ENCODE measurements around the gene TEC.
"Not testable (repeated sequence)": the region's sequence is repeated elsewhere in the genome, so short reads cannot be mapped to it uniquely, and the experiment has no call there.

The TEC gene

DNA sequence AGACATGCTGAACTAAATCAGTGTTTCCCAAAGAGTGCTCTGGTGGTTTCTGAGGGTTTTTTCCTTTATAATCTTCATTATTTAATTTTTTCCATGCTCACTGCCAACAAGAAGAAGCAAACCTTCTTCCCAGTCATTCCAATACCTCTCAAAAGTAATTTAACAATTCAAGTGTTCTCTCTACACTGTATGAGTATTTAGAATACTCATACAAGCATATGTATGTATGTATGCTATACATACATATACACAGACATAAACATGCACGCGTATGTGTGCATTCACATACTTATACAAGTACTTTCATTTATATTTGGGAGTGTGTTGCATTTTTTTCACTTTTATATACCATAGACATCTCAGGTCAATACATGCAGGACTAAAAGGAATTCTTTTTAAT lies 81.2 kb downstream of the TEC start:
- Histone ChIP-seq H3K4me1 (ENCODE audit: low read depth, poor library complexity, severe bottlenecking) (no peaks in the 10 kb centered on the region), H3K36me3 (ENCODE audit: insufficient read depth) (no peaks in the 10 kb centered on the region), H3K9ac (no peak overlapping the region), H3K4me3 (IDR thresholded peaks at IDR 0.05; ENCODE audit: insufficient read depth, low read depth, low read length) (no peak overlapping the region), H2AFZ (ENCODE audit: low read depth) (no peak overlapping the region), H4K20me1 (ENCODE audit: insufficient read depth) (no peaks in the 10 kb centered on the region), H3K27me3 (ENCODE audit: insufficient read depth, low read depth) (no peaks in the 10 kb centered on the region), H3K79me2 (ENCODE audit: insufficient read depth, low read depth) (no peaks in the 10 kb centered on the region), H3K4me2 (no peak overlapping the region), H3K27ac (no peak overlapping the region)
- TF ChIP-seq, protein P1, sequence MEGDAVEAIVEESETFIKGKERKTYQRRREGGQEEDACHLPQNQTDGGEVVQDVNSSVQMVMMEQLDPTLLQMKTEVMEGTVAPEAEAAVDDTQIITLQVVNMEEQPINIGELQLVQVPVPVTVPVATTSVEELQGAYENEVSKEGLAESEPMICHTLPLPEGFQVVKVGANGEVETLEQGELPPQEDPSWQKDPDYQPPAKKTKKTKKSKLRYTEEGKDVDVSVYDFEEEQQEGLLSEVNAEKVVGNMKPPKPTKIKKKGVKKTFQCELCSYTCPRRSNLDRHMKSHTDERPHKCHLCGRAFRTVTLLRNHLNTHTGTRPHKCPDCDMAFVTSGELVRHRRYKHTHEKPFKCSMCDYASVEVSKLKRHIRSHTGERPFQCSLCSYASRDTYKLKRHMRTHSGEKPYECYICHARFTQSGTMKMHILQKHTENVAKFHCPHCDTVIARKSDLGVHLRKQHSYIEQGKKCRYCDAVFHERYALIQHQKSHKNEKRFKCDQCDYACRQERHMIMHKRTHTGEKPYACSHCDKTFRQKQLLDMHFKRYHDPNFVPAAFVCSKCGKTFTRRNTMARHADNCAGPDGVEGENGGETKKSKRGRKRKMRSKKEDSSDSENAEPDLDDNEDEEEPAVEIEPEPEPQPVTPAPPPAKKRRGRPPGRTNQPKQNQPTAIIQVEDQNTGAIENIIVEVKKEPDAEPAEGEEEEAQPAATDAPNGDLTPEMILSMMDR (conservative IDR thresholded peaks at IDR 0.05; ENCODE audit: low read depth, low read length): no peak

DNA sequence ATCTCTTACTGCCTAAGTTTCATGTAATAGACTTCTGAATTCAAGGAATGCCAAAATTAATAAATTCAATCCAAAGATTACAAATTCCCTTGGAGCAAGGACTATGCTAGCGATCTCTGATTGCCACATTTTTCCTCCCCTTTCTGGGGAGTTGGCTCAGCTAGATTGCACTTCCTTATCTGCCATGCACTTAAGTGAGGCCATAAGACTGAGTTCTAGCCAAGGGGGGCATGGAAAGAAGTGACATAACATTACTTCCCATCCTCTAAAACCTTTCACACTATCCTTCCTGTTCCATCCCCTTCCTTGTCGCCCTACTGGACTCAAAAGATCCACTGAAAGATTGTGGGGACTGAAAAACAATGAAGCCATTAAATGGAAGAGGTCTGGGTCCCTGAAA lies 81.8 kb downstream of the TEC start:
- Histone ChIP-seq H3K27me3 (ENCODE audit: insufficient read depth, low read depth) (no peaks in the 10 kb centered on the region), H2AFZ (ENCODE audit: low read depth) (no peak overlapping the region), H3K4me3 (IDR thresholded peaks at IDR 0.05; ENCODE audit: insufficient read depth, low read depth, low read length) (no peak overlapping the region), H3K27ac (no peak overlapping the region), H3K79me2 (ENCODE audit: insufficient read depth, low read depth) (no peaks in the 10 kb centered on the region), H3K9ac (no peak overlapping the region), H4K20me1 (ENCODE audit: insufficient read depth) (no peaks in the 10 kb centered on the region), H3K4me2 (no peak overlapping the region), H3K4me1 (ENCODE audit: low read depth, poor library complexity, severe bottlenecking) (no peaks in the 10 kb centered on the region), H3K36me3 (ENCODE audit: insufficient read depth) (no peaks in the 10 kb centered on the region)
- TF ChIP-seq, protein P1 (conservative IDR thresholded peaks at IDR 0.05; ENCODE audit: low read depth, low read length): no peak

DNA sequence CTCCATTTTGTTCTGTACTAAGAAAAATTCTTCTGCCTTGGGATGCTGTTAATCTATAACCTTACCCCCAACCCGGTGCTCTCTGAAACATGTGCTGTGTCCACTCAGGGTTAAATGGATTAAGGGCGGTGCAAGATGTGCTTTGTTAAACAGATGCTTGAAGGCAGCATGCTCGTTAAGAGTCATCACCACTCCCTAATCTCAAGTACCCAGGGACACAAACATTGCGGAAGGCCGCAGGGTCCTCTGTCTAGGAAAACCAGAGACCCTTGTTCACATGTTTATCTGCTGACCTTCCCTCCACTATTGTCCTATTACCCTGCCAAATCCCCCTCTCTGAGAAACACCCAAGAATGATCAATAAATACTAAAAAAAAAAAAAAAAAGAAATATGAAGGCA lies 82.6 kb downstream of the TEC start:
- H3K9ac ChIP-seq; H3K4me3 ChIP-seq (IDR thresholded peaks at IDR 0.05; ENCODE audit: insufficient read depth, low read depth, low read length); H3K4me2 ChIP-seq; H3K79me2 ChIP-seq (ENCODE audit: insufficient read depth, low read depth); H3K27ac ChIP-seq; H3K36me3 ChIP-seq (ENCODE audit: insufficient read depth); H4K20me1 ChIP-seq (ENCODE audit: insufficient read depth); H2AFZ ChIP-seq (ENCODE audit: low read depth); H3K27me3 ChIP-seq (ENCODE audit: insufficient read depth, low read depth); H3K4me1 ChIP-seq (ENCODE audit: low read depth, poor library complexity, severe bottlenecking): not testable (repeated sequence)

DNA sequence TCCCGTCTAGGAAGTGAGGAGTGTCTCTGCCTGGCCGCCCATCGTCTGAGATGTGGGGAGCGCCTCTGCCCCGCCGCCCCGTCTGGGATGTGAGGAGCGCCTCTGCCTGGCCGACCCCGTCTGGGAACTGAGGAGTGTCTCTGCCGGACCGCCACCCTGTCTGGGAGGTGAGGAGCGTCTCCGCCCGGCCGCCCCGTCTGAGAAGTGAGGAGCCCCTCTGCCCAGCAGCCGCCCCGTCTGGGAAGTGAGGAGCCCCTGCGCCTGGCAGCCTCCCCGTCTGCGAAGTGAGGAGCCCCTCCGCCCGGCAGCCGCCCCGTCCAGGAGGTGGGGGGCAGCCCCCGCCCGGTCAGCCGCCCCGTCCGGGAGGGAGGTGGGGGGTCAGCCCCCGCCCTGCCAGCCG lies 83.2 kb downstream of the TEC start:
- H3K4me1 ChIP-seq (ENCODE audit: low read depth, poor library complexity, severe bottlenecking); H4K20me1 ChIP-seq (ENCODE audit: insufficient read depth); H3K79me2 ChIP-seq (ENCODE audit: insufficient read depth, low read depth); H3K27ac ChIP-seq; H3K9ac ChIP-seq; H3K36me3 ChIP-seq (ENCODE audit: insufficient read depth); H3K27me3 ChIP-seq (ENCODE audit: insufficient read depth, low read depth); H3K4me2 ChIP-seq; H3K4me3 ChIP-seq (IDR thresholded peaks at IDR 0.05; ENCODE audit: insufficient read depth, low read depth, low read length); H2AFZ ChIP-seq (ENCODE audit: low read depth): not testable (repeated sequence)

DNA sequence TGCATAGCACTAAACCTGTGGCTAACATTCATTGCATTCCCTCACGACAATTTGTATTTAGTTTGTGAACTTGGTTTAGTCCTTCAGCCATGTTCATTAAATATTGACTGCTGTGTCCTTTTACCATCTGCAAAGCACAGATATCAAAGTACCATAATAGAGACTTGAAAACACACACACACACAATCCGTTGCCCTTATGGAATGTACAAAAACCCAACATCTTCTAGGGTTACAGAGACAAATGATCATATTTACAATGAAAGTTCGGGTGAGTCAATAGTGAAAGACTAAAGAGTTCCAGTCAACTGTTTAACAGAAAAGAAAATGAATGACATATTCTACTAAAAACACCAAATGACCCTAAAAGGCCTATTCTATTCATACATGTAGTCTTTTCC lies 84.8 kb downstream of the TEC start:
- Histone ChIP-seq H2AFZ (ENCODE audit: low read depth) (no peak overlapping the region), H3K4me2 (no peak overlapping the region), H3K4me1 (ENCODE audit: low read depth, poor library complexity, severe bottlenecking) (no peaks in the 10 kb centered on the region), H3K9ac (no peak overlapping the region), H3K79me2 (ENCODE audit: insufficient read depth, low read depth) (no peaks in the 10 kb centered on the region), H4K20me1 (ENCODE audit: insufficient read depth) (no peaks in the 10 kb centered on the region), H3K4me3 (IDR thresholded peaks at IDR 0.05; ENCODE audit: insufficient read depth, low read depth, low read length) (no peak overlapping the region), H3K27me3 (ENCODE audit: insufficient read depth, low read depth) (no peaks in the 10 kb centered on the region), H3K27ac (no peak overlapping the region), H3K36me3 (ENCODE audit: insufficient read depth) (no peaks in the 10 kb centered on the region)
- TF ChIP-seq, protein P1 (conservative IDR thresholded peaks at IDR 0.05; ENCODE audit: low read depth, low read length): no peak
